ENCODE data around the gene MDK. TPM values are rescaled to one million over a fixed set of nuclear protein-coding genes. Genes with fewer than 3 reads are reported as not detected.

Gene MDK
- total and polyA plus RNA-seq, 2 experiments from 2014 or later: 3,396 to 4,339 TPM

GRCh38 chr11:46356924-46357482, 24.5 kb upstream of the MDK start:
- Histone ChIP-seq H3K36me3 (no peaks in the 10 kb centered on the region), H3K4me1 (ENCODE audit: low read depth) (peaks cover 16% of the 10 kb centered on the region), H3K27ac (no peak overlapping the region), H3K4me3 (no peak overlapping the region), H3K27me3 (no peaks in the 10 kb centered on the region), H3K9me3 (ENCODE audit: low read depth) (no peaks in the 10 kb centered on the region)
- DNase-seq (ENCODE audit: low read depth in 1 of 2, low spot score in 1 of 2): peak in 1 of 2 donors; percentile 81
- no peak for TF ChIP-seq CTCF (IDR thresholded peaks at IDR 0.05; ENCODE audit: low read depth, low read length)

- H3K27ac ChIP-seq: no peak overlapping the region
- no peak overlapping the region for H3K4me3 ChIP-seq
- no peak for DNase-seq (ENCODE audit: low read depth in 1 of 2, low spot score in 1 of 2)
- no peaks in the 10 kb centered on the region for H3K36me3 ChIP-seq
- peaks cover 18% of the 10 kb centered on the region for H3K4me1 ChIP-seq (ENCODE audit: low read depth)
- no peaks in the 10 kb centered on the region for H3K27me3 ChIP-seq
- no peak for TF ChIP-seq CTCF (IDR thresholded peaks at IDR 0.05; ENCODE audit: low read depth, low read length)
- H3K9me3 ChIP-seq (ENCODE audit: low read depth): no peaks in the 10 kb centered on the region
These were observed 24.0 kb upstream of the MDK start for GRCh38 chr11:46357483-46357936.

GRCh38 chr11:46359953-46360352, 21.5 kb upstream of the MDK start:
- Histone ChIP-seq H3K4me1 (ENCODE audit: low read depth) (peaks cover 28% of the 10 kb centered on the region), H3K36me3 (no peaks in the 10 kb centered on the region), H3K27me3 (no peaks in the 10 kb centered on the region), H3K4me3 (no peak overlapping the region), H3K9me3 (ENCODE audit: low read depth) (no peaks in the 10 kb centered on the region), H3K27ac (no peak overlapping the region)
- no peak for DNase-seq (ENCODE audit: low read depth in 1 of 2, low spot score in 1 of 2)
- no peak for TF ChIP-seq CTCF (IDR thresholded peaks at IDR 0.05; ENCODE audit: low read depth, low read length)

GRCh38 chr11:46360878-46361277, 20.6 kb upstream of the MDK start:
- H3K27me3 ChIP-seq: no peaks in the 10 kb centered on the region
- TF ChIP-seq CTCF (IDR thresholded peaks at IDR 0.05; ENCODE audit: low read depth, low read length): no peak
- peak overlapping the region; percentile 82 for H3K27ac ChIP-seq
- no peak overlapping the region for H3K4me3 ChIP-seq
- H3K4me1 ChIP-seq (ENCODE audit: low read depth): peaks cover 28% of the 10 kb centered on the region
- no peak for DNase-seq (ENCODE audit: low read depth in 1 of 2, low spot score in 1 of 2)
- H3K36me3 ChIP-seq: no peaks in the 10 kb centered on the region
- no peaks in the 10 kb centered on the region for H3K9me3 ChIP-seq (ENCODE audit: low read depth)

- no peaks in the 10 kb centered on the region for H3K9me3 ChIP-seq (ENCODE audit: low read depth)
- no peaks in the 10 kb centered on the region for H3K36me3 ChIP-seq
- H3K4me3 ChIP-seq: no peak overlapping the region
- peaks cover 28% of the 10 kb centered on the region for H3K4me1 ChIP-seq (ENCODE audit: low read depth)
- DNase-seq (ENCODE audit: low read depth in 1 of 2, low spot score in 1 of 2): peak; percentile 63 to 78
- peak overlapping the region; percentile 82 for H3K27ac ChIP-seq
- no peaks in the 10 kb centered on the region for H3K27me3 ChIP-seq
- TF ChIP-seq CTCF (IDR thresholded peaks at IDR 0.05; ENCODE audit: low read depth, low read length): no peak
These were observed 19.9 kb upstream of the MDK start for GRCh38 chr11:46361283-46362155.
